ENCODE results near the gene DCPS.
"Not testable (repeated sequence)": the region's sequence is repeated elsewhere in the genome, so short reads cannot be mapped to it uniquely, and the experiment has no call there.

The DCPS gene

DNA sequence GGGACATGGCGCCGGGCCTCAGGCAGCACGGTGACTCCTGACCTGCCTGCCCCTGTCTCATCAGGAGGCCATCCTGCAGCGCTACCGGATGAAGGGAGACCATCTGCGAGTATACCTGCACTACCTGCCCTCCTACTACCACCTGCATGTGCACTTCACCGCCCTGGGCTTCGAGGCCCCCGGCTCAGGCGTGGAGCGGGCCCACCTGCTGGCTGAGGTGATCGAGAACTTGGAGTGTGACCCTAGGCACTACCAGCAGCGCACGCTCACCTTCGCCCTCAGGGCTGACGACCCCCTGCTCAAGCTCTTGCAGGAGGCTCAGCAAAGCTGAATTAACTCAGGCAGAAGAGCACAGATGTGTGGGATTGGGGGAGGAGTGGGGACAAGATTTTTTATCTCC is 41.4 kb downstream of the DCPS start:
- DNase-seq (ENCODE audit: low spot score): no peak

- peak; percentile 67 for DNase-seq (ENCODE audit: low spot score)
These were observed 42.1 kb downstream of the DCPS start for GRCh38 chr11:126345759-126346585.

- no peak for DNase-seq (ENCODE audit: low spot score)
These were observed 42.7 kb downstream of the DCPS start for GRCh38 chr11:126346586-126346940.

DNA sequence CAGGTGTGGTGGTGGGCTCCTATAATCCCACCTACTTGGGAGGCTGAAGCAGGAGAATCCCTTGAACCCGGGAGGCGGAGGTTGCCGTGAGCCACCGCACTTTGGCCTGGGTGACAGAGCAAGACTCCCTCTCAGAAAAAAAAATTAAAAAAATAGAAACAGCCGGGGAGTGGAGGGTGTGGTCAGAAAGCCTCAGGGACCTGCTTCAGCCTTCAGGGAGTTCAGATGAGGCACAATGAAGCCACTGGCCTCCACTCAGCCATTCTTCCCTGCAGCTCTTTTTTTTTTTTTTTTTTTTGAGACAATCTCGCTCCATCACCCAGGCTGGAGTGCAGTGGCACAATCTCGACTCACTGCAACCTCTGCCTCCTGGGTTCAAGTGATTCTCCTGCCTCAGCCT is 43.1 kb downstream of the DCPS start:
- DNase-seq (ENCODE audit: low spot score): not testable (repeated sequence)

DNA sequence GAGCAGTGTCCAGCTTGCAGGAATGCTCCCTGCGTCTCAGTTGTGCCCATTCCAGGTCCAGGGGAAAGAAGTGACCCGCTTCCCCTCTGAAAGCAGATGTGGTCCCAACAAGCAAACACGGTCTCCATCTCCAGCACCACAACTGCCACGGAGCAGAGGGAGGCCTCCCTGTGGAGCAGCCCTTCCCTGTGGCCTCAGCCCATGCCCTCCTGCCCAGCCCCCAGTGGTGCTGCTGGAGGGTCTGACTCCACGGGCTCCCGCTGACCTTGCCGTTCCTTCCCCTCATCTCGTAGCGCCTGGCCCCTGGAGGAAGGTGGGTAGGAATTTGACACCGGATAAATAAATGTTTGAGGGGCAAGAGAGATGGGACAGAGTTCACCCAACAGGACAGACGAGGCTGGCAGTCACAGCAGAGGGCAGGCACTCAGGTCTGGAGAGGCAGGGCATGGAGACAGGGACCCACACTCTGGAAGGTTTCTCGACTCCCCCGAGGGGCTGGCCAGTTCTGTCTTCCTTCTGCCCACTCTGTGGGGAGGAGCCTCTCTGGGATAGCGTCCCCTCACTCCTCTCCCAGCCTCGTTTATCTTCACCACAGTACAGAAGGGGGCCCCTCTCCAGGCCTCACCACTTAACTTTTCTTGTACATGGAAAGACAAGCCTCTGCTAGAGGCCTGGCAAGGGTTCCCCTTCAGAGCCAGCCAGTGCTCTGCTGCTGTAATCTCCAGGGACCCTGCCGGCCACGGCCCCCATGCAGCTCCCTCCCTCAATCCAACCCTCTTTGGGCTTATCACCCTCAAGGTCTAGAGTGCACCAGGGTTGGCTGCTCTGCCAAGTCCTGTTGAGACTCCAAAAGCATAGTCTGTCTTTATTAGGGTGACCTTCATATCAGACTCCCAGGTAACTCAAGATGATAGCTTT is 44.1 kb downstream of the DCPS start:
- no peak for DNase-seq (ENCODE audit: low spot score)

- DNase-seq (ENCODE audit: low spot score): peak; percentile 71
These were observed 45.1 kb downstream of the DCPS start for GRCh38 chr11:126348806-126349582.

DNA sequence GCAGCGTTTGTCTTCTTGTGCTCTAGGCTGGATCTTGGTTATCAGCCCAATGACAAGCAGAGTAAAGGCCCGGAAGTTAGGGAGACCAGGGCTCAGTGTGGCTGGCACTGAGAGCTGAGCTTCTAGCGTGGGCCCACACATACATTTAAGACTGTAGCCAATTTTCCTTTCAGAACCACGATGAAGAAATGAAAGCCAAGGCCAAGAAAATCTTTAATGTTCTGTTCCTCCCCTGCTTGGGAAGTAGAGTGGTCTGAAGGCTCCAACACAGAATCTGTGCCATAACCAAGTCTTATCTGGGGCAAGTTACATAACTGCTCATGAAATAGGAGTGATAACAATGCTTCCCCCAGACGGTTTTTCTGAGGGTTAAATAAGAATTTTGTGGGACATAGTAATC is 47.0 kb downstream of the DCPS start:
- DNase-seq (ENCODE audit: low spot score): no peak

DNA sequence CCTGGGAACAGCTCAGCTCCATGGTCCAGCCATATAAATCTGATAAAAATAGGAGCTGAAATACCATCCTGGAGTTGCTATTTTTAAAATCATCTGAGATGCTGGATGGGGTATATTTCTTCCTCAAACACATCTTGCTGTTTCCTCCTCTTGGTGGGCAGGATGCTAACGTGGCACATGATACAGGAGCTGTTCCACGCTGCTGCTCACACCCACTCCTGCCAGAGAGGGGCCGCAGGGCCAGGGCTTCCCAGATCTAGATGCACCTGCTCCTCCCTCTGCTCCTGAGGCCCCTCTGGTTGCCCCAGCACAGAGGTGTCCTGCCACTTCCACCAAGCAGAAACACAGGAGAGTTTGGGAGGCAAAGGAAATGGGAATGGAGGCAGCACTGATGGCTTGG is 48.3 kb downstream of the DCPS start:
- DNase-seq (ENCODE audit: low spot score): no peak

DNA sequence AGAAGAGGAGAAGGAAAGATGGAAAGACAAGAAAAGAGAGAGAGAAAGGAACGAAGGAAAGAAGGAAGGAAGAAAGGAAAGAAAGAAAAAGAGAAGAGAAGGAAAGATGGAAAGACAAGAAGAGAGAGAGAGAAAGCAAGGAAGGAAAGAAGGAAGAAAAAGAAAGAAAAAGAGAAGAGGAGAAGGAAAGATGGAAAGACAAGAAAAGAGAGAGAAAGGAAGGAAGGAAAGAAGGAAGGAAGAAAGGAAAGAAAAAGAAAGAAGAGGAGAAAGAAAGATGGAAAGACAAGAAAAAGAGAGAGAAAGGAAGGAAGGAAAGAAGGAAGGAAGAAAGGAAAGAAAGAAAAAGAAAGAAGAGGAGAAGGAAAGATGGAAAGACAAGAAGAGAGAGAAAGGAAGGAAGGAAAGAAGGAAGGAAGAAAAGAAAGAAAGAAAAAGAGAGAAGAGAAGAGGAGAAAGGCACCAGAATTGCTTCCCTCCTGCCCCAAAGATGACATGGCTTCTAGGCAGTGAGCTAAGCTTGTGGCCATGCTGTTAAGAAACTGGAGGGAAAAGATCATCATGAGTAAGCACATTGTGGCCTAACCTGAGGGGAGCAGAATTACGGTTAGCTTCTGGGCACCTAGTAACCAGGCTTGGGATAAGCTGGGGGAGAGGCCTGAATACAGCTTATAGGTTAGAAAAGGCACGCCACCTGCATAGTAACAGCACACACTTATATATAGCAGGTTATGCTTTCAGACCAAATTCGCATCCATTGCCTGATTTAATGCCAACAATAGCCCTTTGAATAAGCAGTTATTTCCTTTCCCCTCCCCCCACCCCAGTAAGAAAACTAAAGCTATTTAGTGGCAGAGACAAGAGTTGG is 49.3 kb downstream of the DCPS start:
- no peak for DNase-seq (ENCODE audit: low spot score)

DNA sequence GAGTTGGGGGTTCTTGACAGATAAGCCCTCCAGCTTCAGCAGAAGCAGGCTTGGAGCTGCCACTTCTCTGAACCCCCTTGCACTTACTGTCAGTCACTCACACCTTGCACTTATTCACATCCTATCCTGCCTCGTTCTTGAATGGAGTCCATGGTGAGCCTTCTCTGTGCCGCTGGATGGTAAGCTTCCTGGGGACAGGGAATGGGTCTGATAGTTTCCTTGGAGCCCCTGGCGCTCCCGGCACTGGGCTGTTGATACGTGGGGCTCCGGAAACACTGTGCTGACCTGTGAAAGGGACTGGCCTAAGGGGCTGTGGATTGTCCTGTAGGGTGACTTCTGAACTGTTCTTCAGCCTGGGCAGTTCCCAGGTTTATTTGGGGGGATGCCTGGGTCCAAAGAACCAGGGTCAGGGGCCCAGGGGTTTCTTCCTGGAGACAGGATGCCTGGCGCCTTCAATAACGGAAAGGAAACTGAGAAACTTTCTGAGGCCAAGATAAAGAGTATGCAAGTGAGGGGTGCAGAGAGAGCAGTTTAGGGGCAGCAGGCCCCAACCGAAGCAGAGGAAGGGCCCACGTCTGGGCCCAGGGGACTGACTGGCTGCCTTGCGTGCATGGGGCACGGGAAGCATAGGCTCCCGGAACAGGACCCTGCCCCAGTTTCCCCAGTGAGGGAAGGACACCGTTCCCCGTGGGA is 50.9 kb downstream of the DCPS start:
- no peak for DNase-seq (ENCODE audit: low spot score)

GRCh38 chr11:126355324-126355925 is 51.6 kb downstream of the DCPS start, which contains the start of gene ST3GAL4:
Gene ST3GAL4, plus strand, starts transcription at chr11:126355686. Its CDS starts 50,470 bp downstream, at chr11:126406156.
- DNase-seq (ENCODE audit: low spot score): peak; percentile 82

DNA sequence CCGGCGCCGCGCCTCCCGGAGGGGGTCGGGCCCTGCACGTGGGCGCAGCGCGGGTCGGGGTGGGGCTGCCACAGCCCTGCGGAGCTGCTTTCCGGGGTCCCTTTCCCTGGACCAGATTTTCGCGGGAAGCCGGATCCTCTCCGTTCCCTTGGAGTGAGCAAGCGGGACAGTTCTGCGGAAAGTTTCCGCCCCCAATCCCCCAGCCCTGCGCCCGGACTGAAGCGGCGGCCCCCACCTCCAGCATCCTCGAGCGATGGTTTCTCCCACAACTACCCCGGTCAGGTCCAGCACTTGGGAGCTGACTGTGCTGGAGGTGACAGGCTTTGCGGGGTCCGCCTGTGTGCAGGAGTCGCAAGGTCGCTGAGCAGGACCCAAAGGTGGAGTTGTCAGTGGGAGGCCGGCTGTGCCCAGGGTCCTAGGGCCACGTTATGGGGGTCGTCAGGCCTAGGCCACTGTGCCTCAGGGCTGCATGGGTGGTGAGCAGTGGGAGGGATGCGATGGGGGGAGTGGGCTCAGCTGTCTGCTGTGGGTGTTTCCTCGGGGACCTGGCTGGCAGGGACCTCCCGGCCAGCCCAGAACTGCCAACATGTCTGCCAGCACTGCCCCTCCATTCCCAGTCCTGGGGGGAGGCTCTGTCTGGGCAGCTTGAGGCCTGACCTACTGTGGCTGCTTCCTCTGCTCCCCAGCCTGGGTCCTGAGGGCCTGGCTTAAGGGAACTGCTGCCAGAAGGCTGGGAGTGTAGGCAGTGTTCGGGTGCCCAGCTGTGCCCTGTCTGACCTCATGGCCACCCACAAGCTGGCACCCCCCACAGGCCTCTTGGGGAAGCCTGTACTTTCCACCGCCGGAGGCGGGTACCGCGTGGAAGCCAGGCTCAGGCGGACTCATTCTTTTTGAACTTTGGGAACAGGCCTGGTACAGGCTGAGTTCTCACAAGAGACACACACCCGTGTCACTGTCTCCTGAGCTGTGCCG is 52.4 kb downstream of the DCPS start:
- peak; percentile 33 for DNase-seq (ENCODE audit: low spot score)

- DNase-seq (ENCODE audit: low spot score): no peak
These were observed 53.4 kb downstream of the DCPS start for GRCh38 chr11:126357055-126357962.

DNA sequence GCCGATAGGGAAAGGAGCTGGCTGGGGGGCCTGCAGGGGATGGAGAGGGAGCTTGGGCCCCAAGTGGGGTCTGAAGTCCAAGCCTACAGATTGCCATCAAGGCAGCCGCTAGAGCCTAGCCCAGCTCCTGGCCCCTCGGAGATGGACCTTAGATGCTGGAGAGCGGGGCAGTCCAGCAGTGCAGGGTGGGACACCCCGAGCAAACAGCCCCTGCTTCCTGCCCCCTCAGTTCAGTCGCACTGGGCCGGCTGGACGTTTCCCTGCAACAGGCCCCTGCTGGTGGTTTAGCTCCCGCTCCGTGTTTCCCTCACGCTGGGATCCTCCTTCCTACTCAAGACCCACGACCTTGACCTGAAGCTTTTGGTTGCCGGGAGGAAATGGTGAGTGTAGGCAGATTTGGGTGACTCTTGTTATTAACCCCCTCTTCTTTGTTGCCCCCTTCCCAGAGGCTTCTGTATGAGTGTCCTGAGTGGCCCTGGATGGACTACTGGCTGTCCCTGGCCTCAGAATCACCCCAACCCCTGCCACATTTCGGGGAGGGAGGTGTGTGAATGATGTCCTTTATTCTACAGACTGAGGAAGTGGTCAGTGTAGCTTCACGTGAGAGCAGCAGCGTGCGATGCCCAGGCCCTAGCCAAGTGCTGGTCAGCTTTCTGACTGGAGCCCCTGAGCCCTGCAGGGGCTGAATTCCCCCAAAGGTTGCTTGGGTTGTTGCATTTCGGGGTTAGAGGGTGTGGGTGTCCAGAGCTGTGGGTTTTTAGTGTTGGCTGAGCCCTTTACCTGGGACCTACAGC is 54.3 kb downstream of the DCPS start:
- DNase-seq (ENCODE audit: low spot score): no peak

DNA sequence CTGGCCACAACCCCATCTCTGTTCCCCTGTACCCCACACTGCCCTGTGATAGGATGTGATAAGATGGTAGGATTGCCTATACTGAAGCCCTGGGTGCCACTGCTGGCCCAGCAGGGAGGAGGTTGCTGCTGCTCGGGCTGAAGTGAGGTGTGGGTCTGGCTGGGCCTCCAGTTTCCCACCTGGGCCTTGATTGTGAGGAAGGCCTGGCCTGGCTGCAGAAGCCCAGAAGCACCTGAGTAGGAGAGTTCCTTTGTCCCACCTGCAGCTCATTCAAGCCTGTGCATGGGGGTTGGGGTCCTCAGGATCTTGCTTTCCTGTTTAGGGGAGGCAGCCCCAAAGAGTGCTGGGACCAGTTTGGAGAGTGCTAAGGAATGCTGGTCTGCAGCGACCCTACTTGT is 54.9 kb downstream of the DCPS start:
- no peak for DNase-seq (ENCODE audit: low spot score)

DNA sequence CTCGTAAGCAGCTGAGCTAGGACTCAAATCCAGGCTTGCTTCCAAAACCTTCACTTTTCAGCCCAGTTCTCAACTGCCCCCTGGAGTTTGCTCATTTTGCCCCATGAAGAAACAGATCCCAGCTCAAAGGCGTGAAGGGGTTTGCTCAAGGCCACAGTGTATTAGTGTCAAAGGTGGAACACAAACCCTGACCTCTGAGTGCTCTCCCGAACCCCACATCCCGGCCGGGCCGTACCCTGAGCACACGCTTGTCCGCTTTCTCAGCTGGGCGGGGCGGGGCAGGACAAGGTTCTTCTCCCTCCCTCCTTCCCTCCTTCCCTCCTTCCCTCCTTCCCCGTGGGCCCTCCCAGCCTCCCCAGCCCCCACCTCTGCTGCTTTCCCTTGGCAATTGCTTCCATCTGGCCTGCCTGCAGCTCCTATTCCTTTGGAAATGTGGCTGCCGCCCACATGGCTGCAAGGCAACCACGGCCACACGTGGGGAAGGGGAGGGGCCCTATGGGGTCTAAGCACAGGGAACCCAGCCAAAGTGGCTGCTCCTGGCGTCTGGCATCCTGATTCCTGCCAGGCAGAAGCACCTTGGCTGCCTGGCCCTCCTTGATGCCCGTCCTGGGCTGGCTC is 55.7 kb downstream of the DCPS start:
- peak; percentile 89 for DNase-seq (ENCODE audit: low spot score)

DNA sequence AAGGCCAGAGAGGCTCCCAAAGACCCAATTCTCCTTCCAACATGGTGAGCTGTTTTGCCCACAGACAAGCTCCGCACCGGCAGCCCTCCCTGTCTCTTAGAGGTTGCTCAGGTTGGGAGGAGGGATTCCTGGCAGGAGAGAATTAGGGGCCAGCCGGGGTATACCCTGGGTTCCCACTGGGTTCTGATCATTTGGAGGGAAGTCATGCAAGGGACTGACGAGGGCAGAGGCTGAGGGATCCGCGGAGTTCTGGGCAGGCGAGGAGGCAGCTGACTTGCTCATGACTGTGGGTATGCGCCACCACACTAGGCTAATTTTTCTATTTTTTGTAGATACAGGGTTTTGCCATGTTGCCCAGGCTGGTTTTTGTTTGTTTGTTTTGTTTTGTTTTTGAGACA is 56.2 kb downstream of the DCPS start:
- DNase-seq (ENCODE audit: low spot score): no peak
